GM12878 (cell line): ENCODE results near the gene HOXA2. TPM values are rescaled to one million over a fixed set of nuclear protein-coding genes. Genes with fewer than 3 reads are reported as not detected.

ENCODE experiments used
- ATAC-seq: fragments of 200-7000 bp; cut with Tn5 transposase; 3 replicates; pipeline ENCODE4 v1.9.1; 2020; ENCODE audit warnings: mild to moderate bottlenecking, moderate library complexity
- BruUV-seq: library from RNA; stranded (reverse); fragments of 400-500 nt; replicated peaks from 2 replicates; lab custom pipeline; 2021; lab: Mats Ljungman, UMichigan
- CTCF ChIA-PET: fragments of 300-600 bp; sonication (Branson Sonifier 250); formaldehyde crosslinking; extraction: SDS; loops from one replicate; lab custom pipeline; 2021; ENCODE audit warnings: inconsistent platforms; lab: Yijun Ruan, JAX
- POLR2A ChIA-PET: fragments of 350-600 bp; formaldehyde crosslinking; extraction: SDS; loops from one replicate; lab custom pipeline; 2021; ENCODE audit warnings: inconsistent platforms; lab: Charles Lee
- RAD21 ChIA-PET: fragments of 300-600 bp; sonication (Branson Sonifier 250); formaldehyde crosslinking; loops from one replicate; lab custom pipeline; 2023; ENCODE audit warnings: antibody characterized with exemption; ENCODE audit not compliant: unreplicated experiment; lab: Charles Lee
- SMC1A ChIA-PET: fragments of 300-600 bp; sonication (Branson Sonifier 250); formaldehyde crosslinking; loops from one replicate; lab custom pipeline; 2023; ENCODE audit not compliant: unreplicated experiment, uncharacterized antibody; lab: Charles Lee
- DNase-seq: peaks from one replicate; pipeline ENCODE4 v3.0.0-alpha.2; 2011; ENCODE audit warnings: low read depth, low spot score
- FAIRE-seq: peaks from 3 replicates; lab custom pipeline; 2011; peaks lifted over from hg19 to GRCh38; lab: Jason Lieb, UNC
- H2AFZ ChIP-seq: 2 replicates; pipeline ENCODE4 v1.6.0; 2011; ENCODE audit warnings: low read depth, low read length, control low read depth; ENCODE audit not compliant: control insufficient read depth
- H3K27ac ChIP-seq: 2 replicates; pipeline ENCODE4 v1.5.1; 2011; ENCODE audit warnings: control low read depth; ENCODE audit not compliant: control insufficient read depth, insufficient read depth
- H3K27me3 ChIP-seq, 2 experiments: replicated peaks in 1 of 2; 2 replicates each; pipeline versions ENCODE4 v1.6.0 to v1.6.1; 2011; ENCODE audit warnings: low read length in 1 of 2; ENCODE audit not compliant: control insufficient read depth in 2 of 2, insufficient read depth in 2 of 2
- H3K36me3 ChIP-seq, 2 experiments: 2 replicates each; pipeline ENCODE4 v1.5.1; 2011; ENCODE audit warnings: low read length in 1 of 2; ENCODE audit not compliant: control insufficient read depth in 2 of 2, insufficient read depth in 2 of 2
- H3K4me1 ChIP-seq: 2 replicates; pipeline ENCODE4 v1.6.1; 2011; ENCODE audit warnings: mild to moderate bottlenecking, low read length, moderate library complexity, mixed read lengths; ENCODE audit not compliant: control insufficient read depth, insufficient read depth
- H3K4me2 ChIP-seq: 2 replicates; pipeline ENCODE4 v1.6.0; 2011; ENCODE audit warnings: control low read depth; ENCODE audit not compliant: control insufficient read depth, insufficient read depth
- H3K4me3 ChIP-seq: fragments of 200-600 bp; sonication (generic); 2 replicates; pipeline ENCODE4 v1.5.1; 2016
- H3K79me2 ChIP-seq: 2 replicates; pipeline ENCODE4 v1.6.0; 2011; ENCODE audit warnings: low read length; ENCODE audit not compliant: control insufficient read depth, insufficient read depth
- H3K9ac ChIP-seq: 2 replicates; pipeline ENCODE4 v1.8.0; 2011; ENCODE audit warnings: low read length, control low read depth, mixed read lengths; ENCODE audit not compliant: control insufficient read depth, insufficient read depth
- H3K9me3 ChIP-seq: replicated peaks from 3 replicates; pipeline ENCODE4 v1.5.1; 2011; ENCODE audit warnings: mild to moderate bottlenecking, low read length; ENCODE audit not compliant: control insufficient read depth, insufficient read depth
- H4K20me1 ChIP-seq: 2 replicates; pipeline ENCODE4 v1.6.0; 2011; ENCODE audit not compliant: control insufficient read depth, insufficient read depth
- BACH1 ChIP-seq: fragments of 450-650 bp; IDR thresholded peaks from 2 replicates; pipeline ENCODE4 v1.6.1; 2017; ENCODE audit warnings: mild to moderate bottlenecking, borderline replicate concordance
- CHD2 ChIP-seq: IDR thresholded peaks from 2 replicates; pipeline ENCODE4 v1.6.1; 2011; ENCODE audit warnings: low read depth, low read length, improper control_type of control experiment, borderline replicate concordance
- CREB1 ChIP-seq: IDR thresholded peaks from 2 replicates; pipeline ENCODE4 v1.6.1; 2012; ENCODE audit warnings: low read depth, mild to moderate bottlenecking, inconsistent platforms
- KLF5 ChIP-seq: fragments of 450-650 bp; IDR thresholded peaks from 2 replicates; pipeline ENCODE4 v1.6.1; 2014; ENCODE audit warnings: mild to moderate bottlenecking; ENCODE audit not compliant: partially characterized antibody
- MEF2A ChIP-seq: IDR thresholded peaks from 2 replicates; pipeline ENCODE4 v1.6.1; 2011; ENCODE audit warnings: low read depth, mild to moderate bottlenecking, low read length, moderate library complexity; ENCODE audit not compliant: insufficient read depth
- NFYB ChIP-seq: IDR thresholded peaks from 2 replicates; pipeline ENCODE4 v1.6.1; 2011; ENCODE audit warnings: low read depth, mild to moderate bottlenecking, low read length, improper control_type of control experiment, moderate library complexity; ENCODE audit not compliant: insufficient read depth
- NR2C1 ChIP-seq: fragments of 450-650 bp; IDR thresholded peaks from 2 replicates; pipeline ENCODE4 v1.6.1; 2017; ENCODE audit warnings: antibody characterized with exemption, mild to moderate bottlenecking, moderate library complexity
- RELB ChIP-seq: fragments of 450-650 bp; IDR thresholded peaks from 2 replicates; pipeline ENCODE4 v1.6.1; 2017; ENCODE audit warnings: low read depth, mild to moderate bottlenecking, moderate library complexity
- ZNF207 ChIP-seq: fragments of 450-650 bp; IDR thresholded peaks from 2 replicates; pipeline ENCODE4 v1.6.1; 2014; ENCODE audit warnings: antibody characterized with exemption, mild to moderate bottlenecking, borderline replicate concordance
- ZNF24 ChIP-seq: fragments of 450-650 bp; IDR thresholded peaks from 2 replicates; pipeline ENCODE4 v1.6.1; 2017; ENCODE audit warnings: antibody characterized with exemption, mild to moderate bottlenecking
- WGBS: methylation state at CpG from one replicate; pipeline ENCODE4 v1.1.6; 2016; ENCODE audit warnings: low lambda C conversion rate; ENCODE audit not compliant: insufficient replicate concordance, insufficient coverage; ENCODE audit errors: missing lambda C conversion rate; 5-methylcytosine and 5-hydroxymethylcytosine counted together
- in situ Hi-C: fragments of 300-500 bp; cut with MboI; formaldehyde crosslinking; loops from 9 replicates; pipeline ENCODE4 v1.14.3; 2018; ENCODE audit warnings: mixed read lengths
- intact Hi-C: fragments of 100-400 bp; cut with micrococcal nuclease; formaldehyde crosslinking; loops from one replicate; pipeline ENCODE4 v1.14.2; 2022; ENCODE audit not compliant: unreplicated experiment
- polyA plus RNA-seq, 11 experiments: library from polyadenylated mRNA; depleted of rRNA in 4 of 11; unstranded in 6 of 11; stranded (reverse) in 5 of 11; fragments of >200 nt; fragmentation: Nextera tagmentation in 4 of 11; fragmentation: Illumina TruSeq in 1 of 11; extraction: Ambion mirVana in 4 of 11; extraction: Trizol in 1 of 11; gene quantifications; 1 replicate in 1 of 11; 2 replicates in 10 of 11; pipeline versions ENCODE4 v1.2.1 to v1.2.3, GENCODE V29; 2011 to 2016; ENCODE audit warnings: inconsistent platforms in 2 of 11, missing spikeins in 2 of 11, low read depth in 1 of 11
- total RNA-seq, 4 experiments: library from RNA; depleted of rRNA in 3 of 4; stranded (reverse); fragments of >200 nt in 3 of 4; fragmentation: Illumina TruSeq in 1 of 4; extraction: Trizol in 1 of 4; gene quantifications; 2 replicates each; pipeline versions ENCODE4 v1.2.1 to v1.2.3, GENCODE V29; 2013 to 2021
- TF ChIP-seq, protein P1 (sequence below): fragments of 450-650 bp; IDR thresholded peaks from 2 replicates; pipeline ENCODE4 v1.6.1; 2017; ENCODE audit warnings: mild to moderate bottlenecking, moderate library complexity

Gene HOXA2
- total and polyA plus RNA-seq, 10 of the 15 experiments (the other 5 are each of a cell fraction or from before 2014, with no cell fraction given) = not detected

DNA sequence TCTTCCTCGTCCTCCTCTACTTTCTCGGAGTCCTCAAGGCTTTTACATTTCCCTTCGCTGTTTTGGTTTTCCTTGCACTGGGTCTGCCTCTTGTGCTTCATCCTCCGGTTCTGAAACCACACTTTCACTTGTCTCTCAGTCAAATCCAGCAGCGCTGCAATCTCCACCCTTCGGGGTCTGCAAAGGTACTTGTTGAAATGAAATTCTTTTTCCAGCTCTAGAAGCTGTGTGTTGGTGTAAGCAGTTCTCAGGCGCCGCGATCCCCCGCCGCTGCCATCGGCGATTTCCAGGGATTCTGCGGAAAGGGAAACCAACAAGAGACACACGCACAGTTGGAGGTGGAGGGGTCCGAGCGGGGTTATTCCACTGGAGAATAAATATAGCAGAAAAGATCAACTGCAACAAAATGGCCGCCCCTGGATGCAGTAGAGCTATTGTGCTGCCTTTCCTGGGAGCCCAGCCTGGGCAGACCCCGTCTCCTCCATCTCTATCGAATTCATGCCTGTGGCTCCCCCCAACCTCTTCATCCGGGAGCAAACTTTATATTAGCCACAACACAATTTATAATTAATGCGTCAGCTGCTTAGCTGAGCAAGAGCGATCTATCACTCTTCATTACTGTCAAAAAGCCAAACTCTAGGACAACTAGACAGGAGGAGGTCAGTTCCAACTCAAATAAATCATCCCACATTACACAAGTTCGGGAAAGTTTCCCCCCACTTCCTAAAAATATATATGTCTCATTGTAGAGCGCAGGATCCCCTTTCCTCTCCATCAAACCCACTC, 1.1 kb downstream of the HOXA2 start (continued):
- no peak for TF ChIP-seq RELB
- no peak for TF ChIP-seq CREB1
- TF ChIP-seq MEF2A = no peak
- TF ChIP-seq NR2C1 = no peak
- TF ChIP-seq KLF5 = no peak

DNA sequence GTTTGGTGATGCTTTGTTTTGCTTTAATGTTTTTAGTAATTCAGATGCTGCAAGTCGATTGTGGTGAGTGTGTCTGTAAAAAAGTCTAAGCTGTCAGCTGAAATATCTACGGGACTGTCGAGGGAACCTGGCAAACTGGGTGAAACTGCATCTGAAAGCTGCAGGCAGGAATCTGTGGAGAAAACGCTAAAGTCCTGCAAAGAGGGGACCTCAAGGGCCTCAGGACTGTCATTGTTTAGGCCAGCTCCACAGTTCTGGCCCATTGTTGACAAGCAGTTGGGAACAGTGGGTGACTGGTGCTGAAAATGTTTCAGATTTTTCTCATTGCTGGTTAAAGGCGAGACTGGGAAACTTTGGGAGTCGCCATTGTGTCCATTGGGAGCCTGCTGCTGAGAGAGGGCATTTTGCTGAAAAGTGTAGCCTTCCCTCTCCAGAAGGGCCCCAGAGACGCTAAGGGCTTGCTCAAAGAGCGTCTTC, 1.8 kb downstream of the HOXA2 start:
- ChIA-PET RAD21 (no interaction called here), CTCF (interaction anchor here (1.5 kb wide), 1 partner anchor 9 kb away, joined by 4 read pairs; no protein-coding TSS in a partner anchor), POLR2A (no interaction called here), SMC1A (interaction anchor here (0.7 to 1.2 kb wide), 2 partner anchors 18 to 47 kb away, joined by 3 read pairs; no protein-coding TSS in a partner anchor)
- DNase-seq (no peak), ATAC-seq (no peak), FAIRE-seq (no peak)
- Histone ChIP-seq H3K27me3 (peaks cover 4% of the 10 kb centered on the region in 2 experiments), H3K9me3 (no peaks in the 10 kb centered on the region; the same call in 2 of the 3 replicates), H3K27ac (no peak overlapping the region), H3K4me2 (no peak overlapping the region), H3K79me2 (no peaks in the 10 kb centered on the region), H4K20me1 (no peaks in the 10 kb centered on the region), H3K9ac (no peak overlapping the region), H2AFZ (no peak overlapping the region), H3K4me3 (no peak overlapping the region), H3K36me3 (no peaks in the 10 kb centered on the region), H3K4me1 (peaks cover 6% of the 10 kb centered on the region)
- WGBS = 91% methylated on average over 8 of the region's 8 CpGs
- intact Hi-C loops = no loop called here
- in situ Hi-C loops = no loop called here
- TF ChIP-seq NFYB = no peak
- TF ChIP-seq ZNF207 = no peak
- no peak for TF ChIP-seq BACH1
- TF ChIP-seq ZNF24 = no peak
- TF ChIP-seq CHD2 = no peak
- TF ChIP-seq, protein P1, sequence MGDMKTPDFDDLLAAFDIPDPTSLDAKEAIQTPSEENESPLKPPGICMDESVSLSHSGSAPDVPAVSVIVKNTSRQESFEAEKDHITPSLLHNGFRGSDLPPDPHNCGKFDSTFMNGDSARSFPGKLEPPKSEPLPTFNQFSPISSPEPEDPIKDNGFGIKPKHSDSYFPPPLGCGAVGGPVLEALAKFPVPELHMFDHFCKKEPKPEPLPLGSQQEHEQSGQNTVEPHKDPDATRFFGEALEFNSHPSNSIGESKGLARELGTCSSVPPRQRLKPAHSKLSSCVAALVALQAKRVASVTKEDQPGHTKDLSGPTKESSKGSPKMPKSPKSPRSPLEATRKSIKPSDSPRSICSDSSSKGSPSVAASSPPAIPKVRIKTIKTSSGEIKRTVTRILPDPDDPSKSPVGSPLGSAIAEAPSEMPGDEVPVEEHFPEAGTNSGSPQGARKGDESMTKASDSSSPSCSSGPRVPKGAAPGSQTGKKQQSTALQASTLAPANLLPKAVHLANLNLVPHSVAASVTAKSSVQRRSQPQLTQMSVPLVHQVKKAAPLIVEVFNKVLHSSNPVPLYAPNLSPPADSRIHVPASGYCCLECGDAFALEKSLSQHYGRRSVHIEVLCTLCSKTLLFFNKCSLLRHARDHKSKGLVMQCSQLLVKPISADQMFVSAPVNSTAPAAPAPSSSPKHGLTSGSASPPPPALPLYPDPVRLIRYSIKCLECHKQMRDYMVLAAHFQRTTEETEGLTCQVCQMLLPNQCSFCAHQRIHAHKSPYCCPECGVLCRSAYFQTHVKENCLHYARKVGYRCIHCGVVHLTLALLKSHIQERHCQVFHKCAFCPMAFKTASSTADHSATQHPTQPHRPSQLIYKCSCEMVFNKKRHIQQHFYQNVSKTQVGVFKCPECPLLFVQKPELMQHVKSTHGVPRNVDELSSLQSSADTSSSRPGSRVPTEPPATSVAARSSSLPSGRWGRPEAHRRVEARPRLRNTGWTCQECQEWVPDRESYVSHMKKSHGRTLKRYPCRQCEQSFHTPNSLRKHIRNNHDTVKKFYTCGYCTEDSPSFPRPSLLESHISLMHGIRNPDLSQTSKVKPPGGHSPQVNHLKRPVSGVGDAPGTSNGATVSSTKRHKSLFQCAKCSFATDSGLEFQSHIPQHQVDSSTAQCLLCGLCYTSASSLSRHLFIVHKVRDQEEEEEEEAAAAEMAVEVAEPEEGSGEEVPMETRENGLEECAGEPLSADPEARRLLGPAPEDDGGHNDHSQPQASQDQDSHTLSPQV = no peak
- BruUV-seq = no TSS peak
